GM19099 (cell line): ENCODE data around the gene PIAS4.

ENCODE experiments used
- POLR2A ChIP-seq: IDR thresholded peaks from 3 replicates; pipeline ENCODE4 v1.6.1; 2011; ENCODE audit warnings: low read depth; ENCODE audit not compliant: insufficient read length; ENCODE audit errors: extremely low read depth

PIAS4 gene, protein sequence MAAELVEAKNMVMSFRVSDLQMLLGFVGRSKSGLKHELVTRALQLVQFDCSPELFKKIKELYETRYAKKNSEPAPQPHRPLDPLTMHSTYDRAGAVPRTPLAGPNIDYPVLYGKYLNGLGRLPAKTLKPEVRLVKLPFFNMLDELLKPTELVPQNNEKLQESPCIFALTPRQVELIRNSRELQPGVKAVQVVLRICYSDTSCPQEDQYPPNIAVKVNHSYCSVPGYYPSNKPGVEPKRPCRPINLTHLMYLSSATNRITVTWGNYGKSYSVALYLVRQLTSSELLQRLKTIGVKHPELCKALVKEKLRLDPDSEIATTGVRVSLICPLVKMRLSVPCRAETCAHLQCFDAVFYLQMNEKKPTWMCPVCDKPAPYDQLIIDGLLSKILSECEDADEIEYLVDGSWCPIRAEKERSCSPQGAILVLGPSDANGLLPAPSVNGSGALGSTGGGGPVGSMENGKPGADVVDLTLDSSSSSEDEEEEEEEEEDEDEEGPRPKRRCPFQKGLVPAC

DNA sequence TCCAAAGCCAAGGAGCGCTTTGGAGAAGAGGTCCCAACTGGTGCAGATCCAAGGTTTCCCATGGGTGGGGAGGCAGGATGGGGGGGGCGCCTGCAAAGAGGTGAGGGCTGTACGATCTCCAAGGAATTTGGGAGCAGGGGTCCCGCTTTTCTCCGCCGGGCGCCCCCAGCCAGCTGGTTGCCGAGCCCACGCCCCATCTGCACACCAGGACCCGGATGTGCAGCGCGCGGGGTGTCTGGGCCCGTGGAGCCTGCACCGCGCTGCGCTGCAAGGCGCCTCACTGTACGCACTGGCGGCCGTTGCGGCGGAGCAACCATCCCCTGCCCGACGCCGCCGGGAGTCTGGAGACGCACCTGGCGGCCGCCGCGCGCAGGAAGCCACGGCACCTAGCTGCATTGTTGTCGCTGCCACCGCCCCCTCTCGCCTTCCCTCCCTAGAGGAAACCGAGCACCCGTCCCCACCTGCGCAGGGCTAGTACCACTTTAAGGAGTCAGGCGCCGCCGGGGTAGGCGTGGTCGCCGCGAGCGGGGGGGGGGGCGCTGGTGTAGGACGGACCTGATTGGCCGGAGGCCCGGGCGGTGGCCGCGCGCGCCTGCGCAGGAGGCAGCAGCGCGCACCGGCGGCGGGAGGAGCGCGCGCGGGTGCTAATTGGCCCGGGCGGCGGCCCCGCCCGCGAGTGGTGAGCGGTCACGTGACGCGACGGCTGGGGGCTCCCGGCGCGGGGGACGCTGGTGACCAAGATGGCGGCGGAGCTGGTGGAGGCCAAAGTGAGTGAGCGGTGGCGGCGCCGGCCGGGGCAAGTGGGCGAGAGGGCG lies at the start of gene PIAS4:
TSS of gene PIAS4 (plus strand) at position 716 of the 815 bp plus-strand sequence. CDS start at position 741, 25 bp downstream.
- TF ChIP-seq POLR2A: peak; percentile 71

DNA sequence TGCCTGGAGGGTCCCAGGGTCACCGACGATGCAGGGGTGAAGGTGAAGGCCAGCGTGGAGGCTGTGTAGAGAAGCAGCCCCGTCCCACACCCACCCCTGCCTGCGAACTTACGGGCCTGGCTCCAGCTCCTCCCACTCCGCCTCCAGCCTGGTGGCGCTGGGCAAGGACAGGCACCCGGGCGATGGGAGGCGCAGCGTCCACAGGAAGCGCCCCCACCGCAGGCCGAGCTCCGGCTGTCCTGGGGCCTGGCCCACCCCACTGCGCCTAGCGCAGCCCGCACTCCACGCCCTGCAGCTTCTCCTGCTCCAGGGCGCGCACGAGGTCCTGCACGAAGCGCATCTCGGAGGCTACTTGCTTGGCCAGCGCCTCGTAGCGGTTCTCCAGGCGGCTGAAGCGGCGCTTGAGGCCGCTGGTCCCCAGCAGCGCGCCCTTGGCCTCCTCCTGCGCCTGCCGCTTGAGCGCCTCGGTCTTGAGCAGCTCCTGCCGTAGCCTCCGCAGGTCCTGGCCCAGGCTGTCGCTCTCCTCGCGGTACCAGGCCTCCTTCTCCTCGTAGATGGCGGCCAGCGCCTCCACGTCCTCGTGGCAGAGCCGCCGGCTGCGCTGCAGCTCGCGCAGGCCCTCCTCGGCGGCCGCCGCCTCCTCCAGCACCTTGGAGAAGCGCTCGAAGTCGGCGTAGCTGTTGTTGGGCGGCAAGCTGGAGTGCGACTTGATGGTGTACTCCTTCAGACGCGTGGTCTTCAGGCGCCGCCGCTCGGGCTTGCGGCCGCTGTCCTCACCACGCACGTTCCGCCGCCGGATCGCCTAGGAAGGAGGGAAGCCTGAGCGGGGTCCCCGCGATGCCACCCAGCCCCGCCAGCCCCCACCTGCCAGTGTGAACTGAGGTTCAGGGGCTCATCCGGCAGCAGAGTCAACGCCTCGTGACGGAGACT lies 48.4 kb upstream of the PIAS4 start:
- TF ChIP-seq POLR2A: no peak

DNA sequence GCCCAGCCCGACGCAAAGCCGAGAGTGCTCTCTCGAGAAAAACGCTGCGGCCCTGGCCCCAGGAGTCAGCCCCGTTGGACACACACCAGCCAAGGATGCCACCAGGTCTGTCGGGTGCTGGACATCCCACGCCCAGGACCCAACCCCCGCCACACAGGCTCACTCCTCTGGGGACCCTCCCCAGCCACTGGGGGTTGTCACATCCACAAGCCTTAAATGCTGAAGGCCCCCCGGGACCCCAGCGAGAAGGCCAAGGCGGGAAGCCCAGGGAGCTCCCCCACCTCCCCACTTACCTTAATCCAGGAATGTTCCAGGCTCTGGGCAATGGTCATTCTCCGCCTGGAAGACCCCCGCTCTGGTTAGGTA lies 47.8 kb upstream of the PIAS4 start:
- no peak for TF ChIP-seq POLR2A

DNA sequence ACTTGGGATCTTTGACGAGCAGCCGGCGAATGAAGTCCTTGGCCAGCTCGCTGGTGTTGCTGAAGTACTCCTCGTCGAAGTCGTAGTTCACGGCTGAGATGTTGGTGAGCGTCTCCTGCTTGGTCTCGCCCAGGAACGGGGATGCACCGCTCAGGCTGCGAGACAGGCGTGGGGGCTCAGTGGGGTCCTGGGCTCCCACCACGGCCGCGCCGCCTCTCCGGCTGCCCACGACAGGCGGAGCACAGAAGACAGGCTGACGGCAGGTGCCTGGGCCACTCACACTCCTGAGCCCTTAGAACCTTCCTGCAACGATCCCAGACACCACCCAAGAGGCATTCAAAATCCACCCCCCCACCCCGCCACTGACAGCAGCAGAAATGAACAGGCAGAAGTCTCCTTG lies 46.5 kb upstream of the PIAS4 start:
- TF ChIP-seq POLR2A: no peak

DNA sequence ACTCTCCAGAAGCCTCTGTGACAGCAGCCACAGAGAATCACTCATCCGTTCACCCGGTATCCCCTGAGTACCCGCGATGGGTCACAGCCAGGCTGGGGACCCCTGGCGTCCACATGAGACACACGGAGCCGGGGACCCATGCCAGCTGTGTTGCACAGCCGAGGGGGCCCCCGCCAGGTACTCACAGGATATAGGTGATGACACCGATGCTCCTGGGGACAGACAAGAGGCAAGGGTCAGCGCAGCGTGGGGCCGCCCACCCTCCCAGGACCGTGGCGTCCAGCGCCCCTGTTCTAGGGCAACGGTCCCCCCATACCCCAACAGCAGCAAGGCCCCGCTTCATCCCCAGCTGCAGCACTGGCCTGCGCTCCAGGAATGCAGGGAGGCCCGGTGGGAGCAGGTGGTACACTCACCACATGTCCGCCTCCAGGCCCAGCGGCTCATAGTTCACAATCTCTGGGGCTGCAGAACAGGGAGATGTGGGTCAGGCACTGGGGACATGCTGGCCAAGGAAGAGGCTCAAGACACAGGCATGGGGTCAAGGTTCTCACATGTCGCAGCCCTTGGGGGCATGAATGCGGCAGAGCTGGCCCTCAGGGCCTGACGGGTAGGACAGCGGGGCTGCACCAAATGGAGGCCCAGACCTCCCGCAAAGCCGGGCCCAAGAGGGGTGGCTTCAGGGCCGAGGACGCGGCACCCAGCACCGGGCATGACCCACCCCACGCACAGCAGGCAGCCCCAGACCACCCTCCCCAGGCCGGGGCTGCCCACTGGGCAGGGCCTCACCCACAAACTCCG lies 43.9 kb upstream of the PIAS4 start:
- TF ChIP-seq POLR2A: no peak

DNA sequence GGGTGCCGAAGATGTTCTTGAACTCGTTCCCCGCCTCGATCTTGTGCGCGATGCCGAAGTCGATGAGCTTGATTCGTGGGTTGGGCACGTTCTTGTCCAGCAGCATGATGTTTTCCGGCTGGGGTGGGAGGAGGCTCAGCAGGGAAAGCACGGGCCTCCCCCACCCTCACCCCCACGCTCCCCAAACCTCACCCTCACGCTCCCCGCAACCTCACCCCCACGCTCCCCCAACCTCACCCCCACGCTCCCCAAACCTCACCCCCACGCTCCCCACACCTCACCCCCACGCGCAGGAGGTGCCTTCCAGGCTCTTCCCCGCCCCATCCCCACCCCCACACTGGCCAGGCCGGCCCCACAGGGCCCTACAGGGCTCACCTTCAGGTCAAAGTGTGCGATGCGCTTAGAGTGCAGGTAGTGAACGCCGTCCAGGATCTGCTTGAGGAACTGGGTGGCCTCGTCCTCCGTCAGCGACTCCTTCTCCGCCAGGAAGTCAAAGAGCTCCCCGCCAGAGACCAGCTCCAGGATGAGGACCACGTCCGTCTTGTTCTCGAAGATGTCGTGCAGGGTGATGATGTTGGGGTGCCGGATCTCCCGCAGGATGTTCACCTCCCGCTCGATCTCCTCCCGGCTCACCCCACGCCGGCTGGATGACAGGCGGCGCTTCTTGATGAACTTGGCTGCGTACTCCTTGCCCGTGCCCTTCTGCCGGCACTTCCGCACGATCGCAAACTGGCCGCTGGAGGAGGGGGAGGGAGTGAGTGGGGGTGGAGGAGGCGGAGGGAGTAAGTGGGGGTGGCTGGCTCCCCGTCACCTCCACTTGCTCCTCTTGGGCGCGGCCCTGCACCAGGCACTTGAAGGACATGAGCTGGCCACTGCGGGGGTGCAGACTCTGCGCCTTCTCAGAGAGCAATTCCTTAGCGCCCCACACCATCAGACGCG lies 43.0 kb upstream of the PIAS4 start:
- no peak for TF ChIP-seq POLR2A

DNA sequence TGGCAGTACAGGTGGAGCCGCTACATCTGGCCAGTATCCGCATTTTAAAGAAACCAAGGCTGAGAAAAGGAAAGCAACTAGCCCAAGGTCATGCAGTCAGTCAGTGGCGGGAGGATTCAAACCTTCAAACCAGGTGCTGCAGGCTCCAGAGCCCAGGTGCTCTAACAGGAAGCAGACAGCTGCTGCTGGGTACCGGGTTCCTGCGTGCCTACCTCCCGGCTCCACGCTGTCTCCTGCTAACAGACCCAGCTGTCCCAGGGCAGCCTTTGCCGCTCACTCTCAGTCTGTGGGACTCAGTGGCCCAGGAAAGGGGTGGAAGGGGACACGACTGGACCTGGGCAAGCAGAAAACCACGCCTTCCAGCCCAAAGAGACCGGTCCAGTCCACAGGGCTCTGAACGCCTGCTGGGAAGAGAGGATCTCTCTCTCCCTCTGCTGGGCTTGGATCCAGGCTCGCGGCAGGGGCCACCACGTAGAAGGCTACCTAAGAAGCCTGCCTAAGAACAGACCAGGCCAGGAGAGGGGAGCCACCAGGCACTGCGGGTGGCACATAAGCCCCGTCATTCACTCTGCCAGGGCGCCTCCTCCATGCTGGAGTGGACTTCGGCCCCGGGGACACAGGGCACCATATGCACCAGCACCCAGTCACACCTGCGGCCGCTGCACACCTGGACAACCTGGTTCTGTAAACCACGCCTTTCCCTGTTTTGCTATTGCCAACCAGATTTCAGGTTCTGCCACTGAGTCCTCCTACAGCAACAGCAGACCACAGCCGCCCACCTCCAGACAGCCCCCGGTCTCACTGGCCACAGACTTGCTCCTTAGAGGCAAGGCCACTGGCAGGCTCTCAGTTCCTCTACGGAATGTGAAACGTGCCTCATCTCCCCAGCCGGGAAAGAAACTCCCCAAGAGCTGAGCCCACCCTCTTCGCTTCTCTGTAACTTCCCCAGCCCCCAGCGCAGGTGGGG lies 41.2 kb upstream of the PIAS4 start:
- TF ChIP-seq POLR2A: no peak

DNA sequence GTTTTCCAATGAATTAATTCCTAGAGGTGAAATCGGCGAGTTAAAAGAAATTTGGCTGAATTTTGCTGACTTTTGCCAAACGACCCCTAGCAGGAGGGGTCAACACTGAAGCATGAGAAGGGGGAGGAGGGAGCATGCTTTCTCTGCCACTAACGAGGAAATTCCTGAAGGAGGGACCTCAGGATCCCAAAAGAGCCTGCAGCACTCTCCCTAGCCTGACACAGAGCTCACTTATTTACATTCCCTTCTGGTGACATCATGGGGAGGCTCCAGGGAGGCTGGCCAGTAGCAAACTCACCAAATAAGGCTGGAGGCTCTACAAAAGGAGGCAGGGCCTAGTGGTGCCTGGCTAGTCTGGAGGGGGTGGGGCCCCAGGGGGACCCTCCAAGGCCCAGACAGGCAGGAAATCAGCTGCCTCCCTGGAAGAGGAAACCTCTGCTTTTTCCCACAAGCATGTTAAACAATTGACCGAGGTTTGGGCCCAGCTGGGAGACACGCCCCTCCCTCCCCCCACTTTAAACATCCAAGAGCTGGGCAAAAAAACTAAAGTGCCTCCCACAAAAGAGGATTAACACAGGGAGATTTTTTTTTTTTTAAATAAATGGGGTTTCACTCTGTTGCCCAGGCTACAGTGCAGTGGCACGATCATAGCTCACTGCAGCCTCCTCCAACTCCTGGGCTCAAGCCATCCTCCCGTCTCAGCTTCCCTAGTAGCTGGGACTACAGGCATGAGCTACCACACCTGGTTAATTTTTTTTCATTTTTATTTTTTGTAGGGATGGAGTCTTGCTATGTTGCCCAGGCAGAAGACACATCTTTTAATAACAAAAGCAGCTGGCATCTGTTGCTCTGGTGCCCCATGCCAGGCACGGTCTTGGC lies 38.7 kb upstream of the PIAS4 start:
- TF ChIP-seq POLR2A: no peak

DNA sequence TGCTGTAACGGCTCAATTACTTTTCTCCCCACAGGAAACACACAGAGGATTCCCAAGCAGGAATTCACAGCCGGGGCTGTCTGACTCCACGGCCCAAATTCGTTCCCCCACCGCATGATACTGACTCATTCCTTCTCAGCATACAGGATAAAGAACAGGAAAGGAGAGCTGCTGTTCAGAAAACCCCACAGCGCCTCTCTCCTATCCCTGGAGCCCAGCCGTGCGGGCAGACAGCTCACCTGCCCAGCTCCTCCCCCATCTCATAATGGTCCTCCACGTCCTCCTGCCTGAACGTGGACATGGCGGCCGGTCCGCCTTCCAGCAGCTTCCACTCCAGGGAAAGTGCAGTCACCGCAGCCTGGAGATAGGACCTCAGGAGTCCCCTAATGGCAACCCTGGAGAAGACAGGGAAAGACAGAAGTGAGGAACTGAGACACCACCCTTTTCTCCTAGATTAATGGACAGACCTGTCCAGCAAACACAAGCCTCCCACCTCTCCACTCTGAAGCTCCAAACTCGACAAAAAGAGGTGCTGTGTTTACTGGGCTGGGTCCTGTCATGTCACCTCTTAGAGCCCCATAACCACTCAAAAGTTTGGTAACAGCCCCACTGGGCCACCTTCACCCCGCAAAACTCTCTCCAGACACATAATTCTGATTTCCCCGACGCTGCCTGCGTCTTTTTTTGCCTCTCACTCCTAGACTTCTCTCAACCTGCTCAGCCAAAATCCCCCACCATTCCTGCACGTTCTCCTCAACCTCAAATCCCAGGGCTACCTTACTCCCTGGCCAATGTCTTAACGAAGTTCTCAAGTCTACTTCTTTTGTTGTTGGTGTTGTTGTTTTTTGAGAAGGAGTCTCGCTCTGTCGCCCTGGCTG lies 37.9 kb upstream of the PIAS4 start:
- TF ChIP-seq POLR2A: no peak

DNA sequence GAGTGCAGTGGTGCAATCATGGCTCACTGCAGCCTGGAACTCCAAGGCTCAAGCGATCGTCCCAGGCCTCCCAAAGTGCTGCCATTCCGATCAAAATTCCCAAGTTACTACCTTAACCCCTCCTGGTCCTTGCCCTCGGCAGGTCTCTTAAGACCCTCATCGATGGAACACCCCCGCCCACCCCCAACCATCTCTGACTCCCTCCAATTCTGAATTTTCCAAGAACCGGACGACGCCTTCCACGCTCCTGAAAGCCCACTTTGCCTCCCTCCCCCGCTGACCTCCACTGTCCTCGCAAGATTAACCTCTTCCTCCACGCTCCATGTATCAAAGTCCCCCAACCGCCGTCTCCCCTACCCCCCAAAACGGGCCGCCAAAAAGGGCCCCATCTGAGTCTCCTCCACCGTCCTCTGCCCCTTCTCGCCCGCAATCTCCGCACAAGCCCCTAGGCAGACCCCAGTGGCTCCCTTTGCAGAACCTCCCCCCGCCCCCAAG lies 37.2 kb upstream of the PIAS4 start:
- TF ChIP-seq POLR2A: no peak
